ENCODE measurements around the gene RARA.
"Not testable (repeated sequence)": the region's sequence is repeated elsewhere in the genome, so short reads cannot be mapped to it uniquely, and the experiment has no call there.

Gene RARA

DNA sequence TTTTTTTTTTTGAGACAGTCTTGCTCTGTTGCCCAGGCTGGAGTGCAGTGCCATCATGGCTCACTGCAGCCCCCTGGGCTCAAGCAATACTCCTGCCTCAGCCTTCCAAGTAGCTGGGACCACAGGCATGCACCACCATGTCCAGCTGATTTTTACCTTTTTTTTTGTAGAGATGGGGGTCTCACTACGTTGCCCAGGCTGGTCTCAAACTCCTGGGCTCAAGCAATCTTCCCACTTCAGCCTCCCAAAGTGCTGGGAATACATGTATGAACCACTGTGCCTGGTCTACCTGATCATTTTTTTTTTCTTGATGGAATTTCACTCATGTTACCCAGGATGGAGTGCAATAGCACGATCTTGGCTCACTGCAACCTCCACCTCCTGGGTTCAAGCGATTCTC lies 77.6 kb downstream of the RARA start:
- TF ChIP-seq ZNF121 (tag by site-specific recombination; IDR thresholded peaks at IDR 0.05): peak; percentile 97
- peaks cover 55 to 76% of the 10 kb centered on the region in 2 experiments for H3K36me3 ChIP-seq (ENCODE audit: control insufficient read depth in 2 of 2, insufficient read depth in 1 of 2, low read length in 2 of 2)
- H3K4me1 ChIP-seq (ENCODE audit: control insufficient read depth, insufficient read depth, low read length); H3K27ac ChIP-seq (ENCODE audit: extremely low read depth, low read depth, low read length); CTCF ChIA-PET; H3K4me3 ChIP-seq (ENCODE audit: low read depth, low read length); H3K9me3 ChIP-seq (ENCODE audit: control insufficient read depth, insufficient read depth, low read depth, low read length): not testable (repeated sequence)
- POLR2A ChIA-PET: interaction anchor here (0.7 to 1.0 kb wide), 3 partner anchors 16 to 147 kb away, joined by 3 read pairs; no protein-coding TSS in a partner anchor

GRCh38 chr17:40399185-40399584 lies 90.2 kb downstream of the RARA start:
- H3K4me3 ChIP-seq (ENCODE audit: low read depth, low read length): no peak overlapping the region
- no peaks in the 10 kb centered on the region for H3K4me1 ChIP-seq (ENCODE audit: control insufficient read depth, insufficient read depth, low read length)
- H3K27ac ChIP-seq (ENCODE audit: extremely low read depth, low read depth, low read length): no peak overlapping the region
- H3K9me3 ChIP-seq (ENCODE audit: control insufficient read depth, insufficient read depth, low read depth, low read length): no peaks in the 10 kb centered on the region
- CTCF ChIA-PET: interaction anchor here (0.6 to 4.5 kb wide), 17 partner anchors 9 to 161 kb away, joined by 3 to 45 read pairs (median 5); partner anchors contain the start of genes GJD3 and TOP2A
- no peak for TF ChIP-seq INSM2 (tag by site-specific recombination; IDR thresholded peaks at IDR 0.05)
- TF ChIP-seq, protein P1, sequence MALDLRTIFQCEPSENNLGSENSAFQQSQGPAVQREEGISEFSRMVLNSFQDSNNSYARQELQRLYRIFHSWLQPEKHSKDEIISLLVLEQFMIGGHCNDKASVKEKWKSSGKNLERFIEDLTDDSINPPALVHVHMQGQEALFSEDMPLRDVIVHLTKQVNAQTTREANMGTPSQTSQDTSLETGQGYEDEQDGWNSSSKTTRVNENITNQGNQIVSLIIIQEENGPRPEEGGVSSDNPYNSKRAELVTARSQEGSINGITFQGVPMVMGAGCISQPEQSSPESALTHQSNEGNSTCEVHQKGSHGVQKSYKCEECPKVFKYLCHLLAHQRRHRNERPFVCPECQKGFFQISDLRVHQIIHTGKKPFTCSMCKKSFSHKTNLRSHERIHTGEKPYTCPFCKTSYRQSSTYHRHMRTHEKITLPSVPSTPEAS (tag by site-specific recombination; IDR thresholded peaks at IDR 0.05): no peak
- TF ChIP-seq, protein P2, sequence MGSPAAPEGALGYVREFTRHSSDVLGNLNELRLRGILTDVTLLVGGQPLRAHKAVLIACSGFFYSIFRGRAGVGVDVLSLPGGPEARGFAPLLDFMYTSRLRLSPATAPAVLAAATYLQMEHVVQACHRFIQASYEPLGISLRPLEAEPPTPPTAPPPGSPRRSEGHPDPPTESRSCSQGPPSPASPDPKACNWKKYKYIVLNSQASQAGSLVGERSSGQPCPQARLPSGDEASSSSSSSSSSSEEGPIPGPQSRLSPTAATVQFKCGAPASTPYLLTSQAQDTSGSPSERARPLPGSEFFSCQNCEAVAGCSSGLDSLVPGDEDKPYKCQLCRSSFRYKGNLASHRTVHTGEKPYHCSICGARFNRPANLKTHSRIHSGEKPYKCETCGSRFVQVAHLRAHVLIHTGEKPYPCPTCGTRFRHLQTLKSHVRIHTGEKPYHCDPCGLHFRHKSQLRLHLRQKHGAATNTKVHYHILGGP (tag by site-specific recombination; IDR thresholded peaks at IDR 0.05): no peak
- TF ChIP-seq ZNF654 (tag by site-specific recombination; IDR thresholded peaks at IDR 0.05; ENCODE audit: low read depth): peak; percentile 48
- no peak for TF ChIP-seq ZNF157 (tag by site-specific recombination; IDR thresholded peaks at IDR 0.05)
- POLR2A ChIA-PET: interaction anchor here (0.6 to 1.7 kb wide), 3 partner anchors 19 to 134 kb away, joined by 3 to 8 read pairs (median 3); partner anchors contain the start of gene TOP2A
- peaks cover 100% of the 10 kb centered on the region in 2 experiments for H3K36me3 ChIP-seq (ENCODE audit: control insufficient read depth in 2 of 2, insufficient read depth in 1 of 2, low read length in 2 of 2)

DNA sequence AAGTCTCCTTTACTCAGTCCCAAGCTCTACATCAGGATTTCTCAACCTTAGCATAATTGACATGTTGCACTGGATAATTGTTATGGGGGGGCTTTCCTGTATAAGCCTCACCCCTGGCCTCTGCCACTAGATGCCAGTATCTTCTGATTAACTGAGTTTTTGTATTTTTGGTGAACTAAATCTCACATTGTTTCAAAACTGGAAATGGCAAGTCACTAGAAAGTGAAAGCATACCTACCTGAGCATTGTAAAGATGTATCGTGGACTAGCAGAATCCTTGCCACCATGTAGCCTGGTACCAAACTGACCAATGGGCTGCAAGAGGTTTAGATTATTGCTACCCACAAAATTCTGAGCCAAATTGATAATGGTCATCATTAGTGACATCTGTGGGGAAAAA lies 93.7 kb downstream of the RARA start:
- Histone ChIP-seq H3K4me3 (ENCODE audit: low read depth, low read length) (no peak overlapping the region), H3K9me3 (ENCODE audit: control insufficient read depth, insufficient read depth, low read depth, low read length) (no peaks in the 10 kb centered on the region), H3K4me1 (ENCODE audit: control insufficient read depth, insufficient read depth, low read length) (no peaks in the 10 kb centered on the region), H3K27ac (ENCODE audit: extremely low read depth, low read depth, low read length) (no peak overlapping the region), H3K36me3 (ENCODE audit: control insufficient read depth in 2 of 2, insufficient read depth in 1 of 2, low read length in 2 of 2) (peaks cover 97 to 100% of the 10 kb centered on the region in 2 experiments)
- CTCF ChIA-PET: interaction anchor here (0.7 to 4.4 kb wide), 5 partner anchors 9 to 159 kb away, joined by 3 to 50 read pairs (median 3); no protein-coding TSS in a partner anchor
- TF ChIP-seq ZNF580 (tag by site-specific recombination; IDR thresholded peaks at IDR 0.05): no peak
- no peak for TF ChIP-seq SCRT2 (tag by site-specific recombination; IDR thresholded peaks at IDR 0.05)
- no peak for TF ChIP-seq ZNF530 (tag by site-specific recombination; IDR thresholded peaks at IDR 0.05; ENCODE audit: low read depth)
- no peak for TF ChIP-seq ZNF404 (tag by site-specific recombination; IDR thresholded peaks at IDR 0.05)
- TF ChIP-seq SALL2 (tag by site-specific recombination; IDR thresholded peaks at IDR 0.05; ENCODE audit: borderline replicate concordance): no peak
- TF ChIP-seq ZNF146 (tag by site-specific recombination; IDR thresholded peaks at IDR 0.05): no peak
- no peak for TF ChIP-seq KLF7 (tag by site-specific recombination; IDR thresholded peaks at IDR 0.05; ENCODE audit: borderline replicate concordance)
- no peak for TF ChIP-seq EGR2 (tag by site-specific recombination; IDR thresholded peaks at IDR 0.05; ENCODE audit: low read depth)
- POLR2A ChIA-PET: interaction anchor here (1.0 to 1.2 kb wide), 3 partner anchors 15 to 130 kb away, joined by 3 to 7 read pairs (median 4); partner anchors contain the start of gene TOP2A
